ENCODE results near the gene CABP1.
A peak's percentile ranks its signal among the peaks of the same experiment; 100 is the strongest.

CABP1 gene

DNA sequence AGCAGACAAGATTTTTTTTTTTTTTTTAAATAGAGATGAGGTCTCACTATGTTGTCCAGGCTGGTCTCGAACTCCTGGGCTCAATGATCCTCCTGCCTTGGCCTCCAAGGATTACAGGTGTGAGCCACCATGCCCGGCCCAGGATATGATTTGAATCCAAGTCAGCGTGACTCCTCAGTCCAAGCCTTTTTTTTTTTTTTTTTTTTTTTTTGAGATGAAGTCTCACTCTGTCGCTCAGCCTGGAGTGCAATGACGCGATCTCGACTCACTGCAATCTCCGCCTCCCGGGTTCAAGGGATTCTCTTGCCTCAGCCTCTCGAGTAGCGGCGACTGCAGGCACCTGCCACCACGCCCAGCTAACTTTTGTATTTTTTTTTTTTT, 6.9 kb downstream of the CABP1 start:
- no peak for DNase-seq (ENCODE audit: low read depth)
- TF ChIP-seq, protein P1, sequence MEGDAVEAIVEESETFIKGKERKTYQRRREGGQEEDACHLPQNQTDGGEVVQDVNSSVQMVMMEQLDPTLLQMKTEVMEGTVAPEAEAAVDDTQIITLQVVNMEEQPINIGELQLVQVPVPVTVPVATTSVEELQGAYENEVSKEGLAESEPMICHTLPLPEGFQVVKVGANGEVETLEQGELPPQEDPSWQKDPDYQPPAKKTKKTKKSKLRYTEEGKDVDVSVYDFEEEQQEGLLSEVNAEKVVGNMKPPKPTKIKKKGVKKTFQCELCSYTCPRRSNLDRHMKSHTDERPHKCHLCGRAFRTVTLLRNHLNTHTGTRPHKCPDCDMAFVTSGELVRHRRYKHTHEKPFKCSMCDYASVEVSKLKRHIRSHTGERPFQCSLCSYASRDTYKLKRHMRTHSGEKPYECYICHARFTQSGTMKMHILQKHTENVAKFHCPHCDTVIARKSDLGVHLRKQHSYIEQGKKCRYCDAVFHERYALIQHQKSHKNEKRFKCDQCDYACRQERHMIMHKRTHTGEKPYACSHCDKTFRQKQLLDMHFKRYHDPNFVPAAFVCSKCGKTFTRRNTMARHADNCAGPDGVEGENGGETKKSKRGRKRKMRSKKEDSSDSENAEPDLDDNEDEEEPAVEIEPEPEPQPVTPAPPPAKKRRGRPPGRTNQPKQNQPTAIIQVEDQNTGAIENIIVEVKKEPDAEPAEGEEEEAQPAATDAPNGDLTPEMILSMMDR (IDR thresholded peaks at IDR 0.05; ENCODE audit: low read depth, low read length, missing control alignments): no peak
- in situ Hi-C loops (cut with HindIII; ENCODE audit: low sequenced_read_pairs): loop anchor here (10.0 kb wide), 1 partner anchor 357 kb away; no protein-coding TSS in a partner anchor

DNA sequence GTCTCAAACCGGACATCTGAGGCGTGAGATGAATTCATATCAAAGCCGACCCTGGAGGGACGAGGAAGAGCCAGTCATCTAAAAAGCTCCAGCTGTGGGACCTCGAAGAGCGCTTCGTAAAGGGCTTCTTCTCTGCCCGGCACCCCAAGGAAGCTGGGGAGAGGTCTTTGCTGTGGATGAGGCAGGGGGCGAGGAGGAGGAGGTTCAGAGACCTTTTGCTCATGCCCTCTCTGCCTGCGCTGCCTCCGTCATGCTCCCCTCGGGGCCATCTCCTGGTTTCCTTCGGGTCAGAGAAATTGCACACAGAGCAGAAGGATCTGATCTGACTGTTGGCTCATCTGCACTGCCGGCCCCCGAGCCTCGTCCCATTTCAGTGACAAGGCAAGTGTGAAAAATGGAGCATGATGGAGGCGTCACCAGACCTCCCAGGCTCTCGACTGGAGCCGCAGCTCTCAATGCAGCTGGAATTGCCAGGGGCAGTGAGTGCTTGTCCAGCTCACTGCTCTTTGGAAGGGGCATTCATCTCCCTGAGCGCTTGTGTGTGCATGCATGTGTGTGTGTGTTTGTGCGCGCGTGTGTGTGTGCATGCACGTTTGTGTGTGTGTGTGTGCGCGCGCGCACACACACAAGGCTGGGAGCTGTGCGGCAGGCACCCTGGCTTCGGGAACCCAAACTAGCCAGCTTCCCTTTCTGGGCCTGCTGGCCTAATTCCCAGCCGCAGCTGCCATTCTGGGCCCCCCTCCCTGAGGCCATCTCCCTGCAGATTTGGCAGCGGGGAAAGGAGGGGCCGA, 9.2 kb downstream of the CABP1 start:
- peak overlapping the region; percentile 38 for H3K4me3 ChIP-seq (ENCODE audit: low read depth, low read length)
- DNase-seq (ENCODE audit: low read depth): no peak
- in situ Hi-C loops (cut with HindIII; ENCODE audit: low sequenced_read_pairs): loop anchor here (10.0 kb wide), 1 partner anchor 355 kb away; no protein-coding TSS in a partner anchor
- TF ChIP-seq, protein P1 (IDR thresholded peaks at IDR 0.05; ENCODE audit: low read depth, low read length, missing control alignments): no peak

More for the DNA sequence above, 6.9 kb downstream of the CABP1 start:
- H3K4me3 ChIP-seq (ENCODE audit: low read depth, low read length): no peak overlapping the region

DNA sequence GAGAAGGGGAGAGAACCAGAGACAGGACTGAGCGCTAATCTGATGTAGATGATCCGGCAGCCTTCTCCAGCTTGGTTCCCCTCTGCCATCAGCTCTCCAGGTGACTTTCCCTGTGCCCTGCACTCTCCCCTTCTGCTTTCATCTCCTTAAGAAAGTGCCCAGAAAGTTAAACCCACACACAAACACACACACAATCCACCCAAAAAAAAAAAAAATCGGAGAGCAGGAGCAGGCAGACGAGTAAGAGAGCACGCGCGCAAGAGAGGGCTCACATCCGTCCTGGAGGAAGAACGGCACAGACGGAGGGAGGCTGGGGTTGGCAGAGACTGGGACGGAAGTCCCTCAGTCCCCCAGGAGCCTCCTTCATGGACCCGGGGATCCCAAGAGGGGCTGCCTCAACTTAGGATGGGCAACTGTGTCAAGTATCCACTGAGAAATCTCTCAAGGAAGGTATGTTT, 9.8 kb downstream of the CABP1 start:
- TF ChIP-seq, protein P1 (IDR thresholded peaks at IDR 0.05; ENCODE audit: low read depth, low read length, missing control alignments): no peak
- no peak for DNase-seq (ENCODE audit: low read depth)
- no peak overlapping the region for H3K4me3 ChIP-seq (ENCODE audit: low read depth, low read length)
- in situ Hi-C loops (cut with HindIII; ENCODE audit: low sequenced_read_pairs): no loop called here

DNA sequence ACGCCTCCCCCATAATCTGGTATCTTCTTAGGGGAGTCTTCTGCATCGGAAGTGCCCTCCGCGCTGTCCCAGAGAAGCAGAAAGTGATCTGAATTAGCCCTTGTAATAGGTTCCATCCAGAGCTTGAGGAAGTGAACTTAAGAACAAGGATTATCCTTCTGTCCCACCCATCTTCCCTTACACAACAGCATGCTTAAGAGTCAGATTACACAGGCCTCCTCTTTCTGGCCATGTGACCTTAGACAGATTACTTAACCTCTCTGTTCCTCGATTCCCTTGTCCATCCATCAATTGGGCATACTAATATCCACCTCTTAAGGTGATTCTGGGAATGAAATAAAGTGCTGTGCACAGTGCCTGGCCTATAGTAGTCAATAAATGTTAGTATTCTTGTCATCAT, 11.4 kb downstream of the CABP1 start:
- in situ Hi-C loops (cut with HindIII; ENCODE audit: low sequenced_read_pairs): no loop called here
- TF ChIP-seq, protein P1 (IDR thresholded peaks at IDR 0.05; ENCODE audit: low read depth, low read length, missing control alignments): no peak
- DNase-seq (ENCODE audit: low read depth): no peak
- H3K4me3 ChIP-seq (ENCODE audit: low read depth, low read length): no peak overlapping the region

DNA sequence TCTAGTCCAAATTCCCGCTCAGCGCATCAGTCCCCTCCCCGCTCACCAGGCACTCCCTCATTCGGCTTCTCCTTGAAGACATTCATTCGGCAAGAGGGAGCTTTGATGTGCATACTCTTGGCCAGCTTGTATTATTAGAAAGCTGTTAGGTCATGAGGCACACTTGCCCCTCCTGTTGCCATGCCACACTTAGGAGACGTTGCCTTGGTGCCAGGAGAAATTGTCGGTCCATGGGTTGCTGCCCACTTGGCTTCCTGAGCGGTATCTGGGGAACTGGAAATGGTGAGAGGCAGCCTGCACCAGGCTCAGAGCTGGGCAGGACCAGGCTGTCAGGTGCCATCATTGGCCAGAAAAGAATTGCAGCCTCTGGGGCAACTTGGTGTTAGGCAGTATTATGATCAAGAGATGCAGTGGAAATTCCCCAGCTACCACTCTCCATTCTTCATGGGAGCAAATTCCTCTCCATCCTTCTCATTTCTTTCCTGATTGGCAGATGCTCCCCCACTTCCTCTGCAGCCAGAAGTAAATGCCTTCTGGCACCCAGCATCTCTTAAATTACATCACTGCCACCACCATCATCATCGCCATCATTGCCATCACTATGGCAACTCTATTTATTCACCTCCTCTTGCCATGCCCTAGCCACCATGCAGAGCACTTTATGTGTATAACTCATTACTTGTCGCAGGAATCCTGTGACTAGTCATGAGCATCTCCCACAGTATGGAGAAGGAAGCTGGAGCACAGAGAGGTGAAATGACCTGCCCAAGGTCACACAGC, 12.4 kb downstream of the CABP1 start:
- in situ Hi-C loops (cut with HindIII; ENCODE audit: low sequenced_read_pairs): no loop called here
- no peak overlapping the region for H3K4me3 ChIP-seq (ENCODE audit: low read depth, low read length)
- TF ChIP-seq, protein P1 (IDR thresholded peaks at IDR 0.05; ENCODE audit: low read depth, low read length, missing control alignments): no peak
- DNase-seq (ENCODE audit: low read depth): no peak

DNA sequence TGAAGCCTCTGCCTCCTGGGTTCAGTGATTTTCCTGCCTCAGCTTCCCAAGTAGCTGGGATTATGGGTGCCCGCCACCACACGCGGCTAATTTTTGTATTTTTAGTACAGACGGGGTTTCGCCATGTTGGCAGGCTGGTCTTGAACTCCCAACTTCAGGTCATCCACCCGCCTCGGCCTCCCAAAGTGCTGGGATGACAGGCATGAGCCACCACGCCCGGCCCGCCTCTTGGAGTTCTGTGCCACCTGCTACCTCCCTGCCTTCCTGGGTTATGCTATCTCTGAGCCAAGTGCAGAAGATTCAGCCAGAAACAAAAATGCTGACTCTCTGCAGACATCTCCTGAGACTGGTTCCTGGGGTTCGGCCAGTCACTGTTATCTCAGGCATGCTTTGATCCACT, 13.2 kb downstream of the CABP1 start:
- H3K4me3 ChIP-seq (ENCODE audit: low read depth, low read length): no peak overlapping the region
- in situ Hi-C loops (cut with HindIII; ENCODE audit: low sequenced_read_pairs): no loop called here
- TF ChIP-seq, protein P1 (IDR thresholded peaks at IDR 0.05; ENCODE audit: low read depth, low read length, missing control alignments): no peak
- DNase-seq (ENCODE audit: low read depth): no peak

All from astrocyte of the cerebellum (primary cell).